Measurements from ENCODE around the gene FAP. TPM values are rescaled to one million over a fixed set of nuclear protein-coding genes. Genes with fewer than 3 reads are reported as not detected.

FAP gene
- total RNA-seq, 2 experiments from 2014 or later, result 0.23 TPM; not detected in 1

DNA sequence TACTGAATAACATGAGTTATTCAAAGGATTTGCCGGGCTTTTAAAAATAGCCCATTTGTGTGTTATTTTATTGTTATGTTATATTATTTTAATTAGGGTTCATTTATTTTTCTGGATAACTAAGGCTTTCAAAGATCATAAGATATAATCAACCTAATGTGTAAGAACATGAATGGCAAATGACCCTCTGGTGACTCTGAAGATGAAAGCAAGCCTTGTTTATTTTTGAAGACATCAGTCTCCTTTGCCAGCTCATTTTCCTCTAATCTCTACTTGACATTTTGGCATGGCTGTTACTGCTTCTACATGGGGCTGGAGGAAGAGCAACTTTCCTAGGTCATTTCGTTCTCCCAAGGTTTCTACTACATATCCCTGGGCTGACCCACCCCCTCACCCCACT lies 10.6 kb downstream of the FAP start:
- H3K4me1 Mint-ChIP-seq, result no peaks in the 10 kb centered on the region
- H3K27ac Mint-ChIP-seq, result no peak overlapping the region
- no peak overlapping the region for H3K4me3 Mint-ChIP-seq
- CTCF ChIA-PET, result interaction anchor here (1.1 kb wide), 1 partner anchor 11 kb away, joined by 3 read pairs; no protein-coding TSS in a partner anchor
- ATAC-seq (no peak), DNase-seq (no peak)
- H3K36me3 Mint-ChIP-seq, result no peaks in the 10 kb centered on the region
- peaks cover 24% of the 10 kb centered on the region for H3K27me3 Mint-ChIP-seq
- H3K9me3 Mint-ChIP-seq (ENCODE audit: low read depth), result no peaks in the 10 kb centered on the region

GRCh38 chr2:162232027-162232426 lies 11.2 kb downstream of the FAP start:
- DNase-seq, result no peak
- no peak overlapping the region for H3K4me3 Mint-ChIP-seq
- H3K4me1 Mint-ChIP-seq, result no peaks in the 10 kb centered on the region
- H3K27me3 Mint-ChIP-seq, result peaks cover 28% of the 10 kb centered on the region
- CTCF ChIA-PET, result interaction anchor here (1.1 kb wide), 1 partner anchor 11 kb away, joined by 3 read pairs; no protein-coding TSS in a partner anchor
- H3K9me3 Mint-ChIP-seq (ENCODE audit: low read depth), result no peaks in the 10 kb centered on the region
- H3K36me3 Mint-ChIP-seq, result no peaks in the 10 kb centered on the region
- no peak overlapping the region for H3K27ac Mint-ChIP-seq
- ATAC-seq, result no peak

GRCh38 chr2:162230761-162231160 lies 12.5 kb downstream of the FAP start:
- ATAC-seq, result no peak
- H3K4me1 Mint-ChIP-seq, result no peaks in the 10 kb centered on the region
- H3K4me3 Mint-ChIP-seq, result no peak overlapping the region
- peaks cover 24% of the 10 kb centered on the region for H3K27me3 Mint-ChIP-seq
- CTCF ChIA-PET, result interaction anchor here (2.7 kb wide), 1 partner anchor 10 kb away, joined by 16 read pairs; no protein-coding TSS in a partner anchor
- DNase-seq, result no peak
- H3K36me3 Mint-ChIP-seq, result no peaks in the 10 kb centered on the region
- no peaks in the 10 kb centered on the region for H3K9me3 Mint-ChIP-seq (ENCODE audit: low read depth)
- no peak overlapping the region for H3K27ac Mint-ChIP-seq

DNA sequence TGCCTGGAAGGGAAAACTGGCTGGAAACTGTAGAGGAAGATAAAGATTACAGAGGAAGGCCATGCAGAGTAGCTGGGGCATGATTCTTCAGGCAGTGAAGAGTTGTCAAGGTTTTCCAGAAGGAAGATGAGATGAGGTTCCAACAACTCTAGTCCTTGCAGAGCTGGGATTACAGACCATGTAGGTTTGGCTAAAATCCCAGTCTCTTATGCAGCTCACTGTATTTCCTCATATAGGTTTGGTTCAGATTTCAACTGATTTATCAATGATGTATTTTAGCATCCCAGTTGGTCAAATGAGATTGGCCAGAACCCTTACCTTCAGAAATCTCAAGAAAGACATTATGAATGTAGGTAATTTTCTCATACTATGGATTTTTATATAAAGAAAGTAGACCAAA lies 16.4 kb downstream of the FAP start:
- Mint-ChIP-seq H3K4me3 (no peak overlapping the region), H3K27ac (no peak overlapping the region), H3K27me3 (peaks cover 31% of the 10 kb centered on the region), H3K9me3 (ENCODE audit: low read depth) (no peaks in the 10 kb centered on the region), H3K4me1 (no peaks in the 10 kb centered on the region), H3K36me3 (no peaks in the 10 kb centered on the region)
- CTCF ChIA-PET, result interaction anchor here (2.0 kb wide), 1 partner anchor 71 kb away, joined by 8 read pairs; no protein-coding TSS in a partner anchor
- ATAC-seq (no peak), DNase-seq (no peak)

- Mint-ChIP-seq H3K36me3 (no peaks in the 10 kb centered on the region), H3K27me3 (peaks cover 47% of the 10 kb centered on the region), H3K9me3 (ENCODE audit: low read depth) (no peaks in the 10 kb centered on the region), H3K4me1 (no peaks in the 10 kb centered on the region), H3K27ac (no peak overlapping the region), H3K4me3 (no peak overlapping the region)
- peak; percentile 75 for ATAC-seq
- peak; percentile 74 for DNase-seq
- CTCF ChIA-PET, result interaction anchor here (0.6 to 6.2 kb wide), 31 partner anchors 9 to 634 kb away, joined by 3 to 125 read pairs (median 5); no protein-coding TSS in a partner anchor
Measured at GRCh38 chr2:162221064-162221463, 22.2 kb downstream of the FAP start.

GRCh38 chr2:162220368-162220767 lies 22.9 kb downstream of the FAP start:
- Mint-ChIP-seq H3K27me3 (peaks cover 51% of the 10 kb centered on the region), H3K4me1 (no peaks in the 10 kb centered on the region), H3K9me3 (ENCODE audit: low read depth) (no peaks in the 10 kb centered on the region), H3K36me3 (no peaks in the 10 kb centered on the region), H3K27ac (no peak overlapping the region), H3K4me3 (no peak overlapping the region)
- DNase-seq (no peak), ATAC-seq (no peak)
- CTCF ChIA-PET, result interaction anchor here (0.6 to 6.2 kb wide), 36 partner anchors 8 to 841 kb away, joined by 3 to 125 read pairs (median 4); no protein-coding TSS in a partner anchor

DNA sequence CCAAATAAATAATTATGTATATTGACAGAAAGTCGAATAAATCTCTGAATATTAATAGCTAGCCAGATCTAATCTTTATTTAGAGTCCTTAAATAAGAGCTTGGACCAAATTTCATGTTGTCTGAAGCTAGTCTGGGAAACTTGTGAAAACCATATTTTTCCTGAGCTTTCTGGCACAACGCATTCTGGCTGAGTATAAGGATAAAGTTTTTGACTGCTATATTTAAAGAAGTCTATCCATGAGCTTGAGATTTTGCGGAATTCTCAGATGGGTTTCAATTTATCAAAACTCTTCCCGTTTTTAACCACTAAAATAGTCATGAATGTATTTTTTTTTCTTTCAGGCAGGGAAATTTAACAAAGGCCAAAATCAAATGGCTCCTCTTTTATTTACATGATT lies 23.8 kb downstream of the FAP start:
- DNase-seq (no peak), ATAC-seq (no peak)
- H3K4me1 Mint-ChIP-seq, result no peaks in the 10 kb centered on the region
- H3K9me3 Mint-ChIP-seq (ENCODE audit: low read depth), result no peaks in the 10 kb centered on the region
- CTCF ChIA-PET, result interaction anchor here (1.5 to 6.2 kb wide), 8 partner anchors 11 to 633 kb away, joined by 4 to 125 read pairs (median 6); no protein-coding TSS in a partner anchor
- no peak overlapping the region for H3K4me3 Mint-ChIP-seq
- no peak overlapping the region for H3K27ac Mint-ChIP-seq
- no peaks in the 10 kb centered on the region for H3K36me3 Mint-ChIP-seq
- peaks cover 50% of the 10 kb centered on the region for H3K27me3 Mint-ChIP-seq

DNA sequence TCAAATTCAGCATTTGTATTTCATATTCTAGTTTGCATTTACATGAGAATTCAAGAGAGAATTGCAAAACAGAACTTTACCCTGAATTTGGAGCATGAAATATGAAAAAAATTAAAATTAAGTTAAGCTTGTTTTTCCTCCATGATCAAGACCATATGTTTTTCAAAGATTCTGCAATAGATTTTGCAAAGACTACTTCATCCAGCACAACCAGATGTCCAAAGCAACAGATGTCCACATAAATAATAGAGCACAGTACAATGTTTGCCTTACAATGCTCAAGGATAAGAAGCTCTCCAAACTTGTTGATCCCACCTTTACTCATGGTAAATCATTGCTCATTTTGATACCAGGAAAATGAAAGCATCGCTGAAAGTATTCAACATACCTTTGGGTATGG lies 25.6 kb downstream of the FAP start:
- H3K9me3 Mint-ChIP-seq (ENCODE audit: low read depth), result no peaks in the 10 kb centered on the region
- H3K27me3 Mint-ChIP-seq, result peaks cover 45% of the 10 kb centered on the region
- no peaks in the 10 kb centered on the region for H3K36me3 Mint-ChIP-seq
- ATAC-seq (no peak), DNase-seq (no peak)
- no peak overlapping the region for H3K27ac Mint-ChIP-seq
- CTCF ChIA-PET, result interaction anchor here (1.2 kb wide), 1 partner anchor 80 kb away, joined by 7 read pairs; no protein-coding TSS in a partner anchor
- H3K4me3 Mint-ChIP-seq, result no peak overlapping the region
- no peaks in the 10 kb centered on the region for H3K4me1 Mint-ChIP-seq

GRCh38 chr2:162215162-162215561 lies 28.1 kb downstream of the FAP start:
- Mint-ChIP-seq H3K36me3 (no peaks in the 10 kb centered on the region), H3K4me1 (no peaks in the 10 kb centered on the region), H3K4me3 (no peak overlapping the region), H3K27ac (no peak overlapping the region), H3K9me3 (ENCODE audit: low read depth) (no peaks in the 10 kb centered on the region), H3K27me3 (peaks cover 36% of the 10 kb centered on the region)
- DNase-seq, result no peak
- ATAC-seq, result no peak
- CTCF ChIA-PET, result no interaction called here

GRCh38 chr2:162212366-162212765 lies 30.9 kb downstream of the FAP start:
- CTCF ChIA-PET, result interaction anchor here (1.1 kb wide), 1 partner anchor 9 kb away, joined by 8 read pairs; no protein-coding TSS in a partner anchor
- no peak overlapping the region for H3K4me3 Mint-ChIP-seq
- no peak overlapping the region for H3K27ac Mint-ChIP-seq
- H3K4me1 Mint-ChIP-seq, result no peaks in the 10 kb centered on the region
- H3K9me3 Mint-ChIP-seq (ENCODE audit: low read depth), result no peaks in the 10 kb centered on the region
- ATAC-seq, result no peak
- peaks cover 26% of the 10 kb centered on the region for H3K27me3 Mint-ChIP-seq
- DNase-seq, result no peak
- H3K36me3 Mint-ChIP-seq, result no peaks in the 10 kb centered on the region

GRCh38 chr2:162211732-162212131 lies 31.5 kb downstream of the FAP start:
- ATAC-seq, result no peak
- Mint-ChIP-seq H3K27ac (no peak overlapping the region), H3K27me3 (peaks cover 21% of the 10 kb centered on the region), H3K4me3 (no peak overlapping the region), H3K4me1 (no peaks in the 10 kb centered on the region), H3K9me3 (ENCODE audit: low read depth) (no peaks in the 10 kb centered on the region), H3K36me3 (no peaks in the 10 kb centered on the region)
- DNase-seq, result no peak
- CTCF ChIA-PET, result interaction anchor here (1.0 to 1.1 kb wide), 2 partner anchors 9 kb away, joined by 3 to 8 read pairs; no protein-coding TSS in a partner anchor

GRCh38 chr2:162210385-162210784 lies 32.9 kb downstream of the FAP start:
- Mint-ChIP-seq H3K4me3 (no peak overlapping the region), H3K9me3 (ENCODE audit: low read depth) (no peaks in the 10 kb centered on the region), H3K27ac (no peak overlapping the region), H3K4me1 (no peaks in the 10 kb centered on the region), H3K36me3 (no peaks in the 10 kb centered on the region), H3K27me3 (peaks cover 10% of the 10 kb centered on the region)
- DNase-seq (no peak), ATAC-seq (no peak)
- CTCF ChIA-PET, result interaction anchor here (1.0 kb wide), 1 partner anchor 10 kb away, joined by 3 read pairs; no protein-coding TSS in a partner anchor

DNA sequence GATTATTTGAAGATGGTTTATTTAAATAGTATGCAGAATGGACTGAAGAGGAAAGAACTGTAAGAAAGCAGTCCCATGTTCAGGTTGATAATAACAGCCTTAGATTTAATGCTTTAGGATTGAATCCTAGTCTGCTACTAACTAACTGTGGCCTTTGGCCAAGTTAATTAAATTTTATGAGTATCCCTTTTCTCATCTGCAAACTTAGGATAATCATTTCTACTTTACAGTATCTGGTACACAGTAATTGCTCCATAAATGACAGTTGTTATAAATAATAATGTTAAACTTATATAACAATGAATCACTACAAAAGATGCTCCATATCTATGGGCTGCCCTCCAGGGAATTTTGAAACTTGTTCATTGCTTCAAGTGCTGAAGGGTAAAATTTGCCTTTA lies 41.0 kb downstream of the FAP start:
- Mint-ChIP-seq H3K4me1 (no peaks in the 10 kb centered on the region), H3K27me3 (peaks cover 34% of the 10 kb centered on the region), H3K36me3 (no peaks in the 10 kb centered on the region), H3K9me3 (ENCODE audit: low read depth) (no peaks in the 10 kb centered on the region), H3K4me3 (no peak overlapping the region), H3K27ac (no peak overlapping the region)
- ATAC-seq (no peak), DNase-seq (no peak)
- CTCF ChIA-PET, result no interaction called here

DNA sequence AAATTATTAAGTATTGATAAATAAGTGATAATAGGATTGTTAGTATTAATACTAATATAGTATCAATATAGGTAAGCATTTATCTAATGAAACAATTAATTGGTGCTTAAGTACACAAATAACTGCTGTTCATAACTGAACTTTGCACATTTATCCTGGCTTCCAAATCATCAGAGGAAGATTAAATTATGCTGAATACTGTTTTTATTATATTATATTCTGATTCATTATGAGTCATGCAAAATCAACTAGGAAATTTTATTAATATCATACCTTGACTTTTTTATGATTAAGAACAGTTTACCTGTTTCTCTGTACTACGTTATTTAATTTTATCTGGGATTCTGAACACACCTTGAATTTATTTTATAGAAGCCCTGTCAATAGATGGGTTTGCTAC lies 42.6 kb downstream of the FAP start:
- no peak overlapping the region for H3K4me3 Mint-ChIP-seq
- H3K36me3 Mint-ChIP-seq, result no peaks in the 10 kb centered on the region
- CTCF ChIA-PET, result no interaction called here
- no peak for ATAC-seq
- no peaks in the 10 kb centered on the region for H3K4me1 Mint-ChIP-seq
- H3K27me3 Mint-ChIP-seq, result peaks cover 46% of the 10 kb centered on the region
- no peak for DNase-seq
- no peak overlapping the region for H3K27ac Mint-ChIP-seq
- H3K9me3 Mint-ChIP-seq (ENCODE audit: low read depth), result no peaks in the 10 kb centered on the region
